GM19351 (cell line): ENCODE results near the gene SNAP25.

Experiments
- ATAC-seq: cut with Tn5 transposase; IDR thresholded peaks from one replicate; pipeline ENCODE4 v1.9.1; 2021; ENCODE audit warnings: mild to moderate bottlenecking, moderate library complexity; ENCODE audit not compliant: unreplicated experiment

Gene SNAP25

DNA sequence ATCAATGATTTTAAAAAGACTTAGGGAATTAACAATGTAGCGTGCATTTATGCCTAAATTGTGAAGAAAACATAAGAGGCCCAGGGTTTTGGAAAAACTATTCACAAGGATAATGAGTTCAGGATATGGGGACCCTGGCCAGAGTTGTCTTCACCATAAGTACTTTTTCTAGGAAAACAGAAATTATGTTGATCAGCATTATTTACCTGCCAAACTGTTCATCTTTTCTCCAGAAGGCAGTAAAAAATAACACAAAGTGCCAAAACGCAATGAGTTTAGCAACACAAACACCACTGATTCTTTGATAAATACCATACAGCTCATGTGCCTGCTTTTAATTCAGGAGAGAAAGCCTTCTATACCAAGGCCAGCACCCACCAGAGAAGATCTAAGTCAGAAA, 43.1 kb downstream of the SNAP25 start:
- ATAC-seq = no peak

DNA sequence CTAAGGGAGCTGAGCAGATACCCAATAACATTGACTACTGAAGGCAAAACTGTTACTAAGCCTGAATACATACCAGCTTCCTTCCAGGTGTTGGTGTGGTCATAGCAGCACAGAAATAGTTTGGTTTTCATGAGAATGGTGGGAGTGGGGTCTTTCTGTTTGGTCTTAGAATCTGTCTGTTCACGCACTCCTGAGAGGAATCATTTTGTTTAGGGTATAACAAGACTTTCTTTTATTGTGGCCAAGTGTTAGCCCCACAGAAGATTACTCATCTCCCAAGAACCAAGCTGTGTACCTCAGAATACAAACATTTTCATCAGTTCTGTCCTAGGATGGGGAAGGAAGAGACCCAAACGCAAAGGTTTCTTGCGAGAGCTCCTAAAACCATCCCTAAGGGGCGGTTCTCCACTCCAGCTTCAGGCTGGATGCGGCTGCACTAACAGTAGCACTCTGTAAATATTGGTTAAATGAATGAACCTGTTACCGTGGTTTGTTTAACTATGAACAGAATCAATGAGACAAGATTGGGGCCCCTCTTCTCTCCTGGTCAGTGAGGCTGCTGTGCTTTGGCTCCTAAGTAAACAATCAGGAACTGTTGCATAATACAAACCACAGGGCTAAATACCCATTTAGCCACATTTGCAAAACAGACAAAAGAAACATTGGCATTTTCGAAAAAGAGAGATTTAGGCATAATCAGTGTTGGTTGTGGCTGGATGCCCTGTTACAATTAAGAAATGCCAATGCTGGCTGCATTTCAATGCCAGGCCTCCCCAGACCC, 44.9 kb downstream of the SNAP25 start:
- ATAC-seq = no peak

DNA sequence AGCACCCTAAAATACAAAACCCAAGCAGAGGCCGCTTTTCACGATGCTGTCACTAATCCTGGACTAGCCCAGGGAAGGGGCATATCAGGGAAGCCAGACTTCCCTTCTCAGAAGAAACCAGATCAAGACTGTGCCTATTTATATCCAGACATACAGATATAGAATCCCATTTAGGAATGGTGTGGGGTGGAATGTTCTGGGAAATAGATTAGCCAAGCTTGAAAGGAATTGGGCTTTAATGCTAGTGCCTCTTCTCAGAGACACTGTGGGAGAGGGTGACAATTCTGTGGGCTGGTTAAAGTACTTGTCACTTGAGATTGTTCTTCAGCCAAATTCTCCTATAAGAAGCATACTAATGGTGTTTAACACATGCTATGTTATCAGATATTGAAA, 45.5 kb downstream of the SNAP25 start:
- ATAC-seq = no peak

DNA sequence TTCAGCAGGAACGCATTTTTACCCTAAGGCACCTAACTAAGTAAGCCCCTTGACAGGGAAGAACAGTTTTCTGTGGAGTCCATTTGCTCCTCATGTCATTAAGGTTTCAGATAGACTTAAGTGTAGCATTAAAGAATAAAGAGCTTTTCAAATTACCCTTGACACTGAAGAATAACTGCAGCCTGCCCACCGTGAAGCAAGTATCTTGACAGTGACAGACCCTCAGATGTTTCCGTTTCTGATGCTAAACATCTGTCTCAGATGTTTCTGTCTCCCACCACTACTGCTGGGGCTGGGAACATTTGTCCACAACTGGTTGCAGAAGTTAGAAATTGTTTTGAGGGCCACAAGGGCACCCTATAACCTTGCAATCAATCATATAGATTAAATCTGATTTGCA, 50.0 kb downstream of the SNAP25 start:
- ATAC-seq = no peak

DNA sequence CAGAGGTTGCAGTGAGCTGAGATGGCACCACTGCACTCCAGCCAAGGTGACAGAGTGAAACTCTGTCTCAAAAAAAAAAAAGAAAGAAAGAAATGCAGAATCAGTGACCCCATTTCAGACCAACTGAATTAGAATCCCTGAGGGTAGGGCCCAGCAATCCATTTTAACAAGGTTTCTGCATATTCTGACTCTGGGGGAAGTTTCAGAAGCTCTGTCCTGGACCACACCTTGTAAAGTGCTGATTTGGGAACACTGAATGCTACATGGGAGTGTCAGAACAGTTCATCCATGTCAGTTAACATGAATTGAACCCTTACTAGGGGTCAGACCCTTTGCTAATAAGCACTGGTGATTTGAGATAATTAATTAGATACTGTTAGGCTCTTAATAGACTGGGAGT, 52.0 kb downstream of the SNAP25 start:
- ATAC-seq = no peak

DNA sequence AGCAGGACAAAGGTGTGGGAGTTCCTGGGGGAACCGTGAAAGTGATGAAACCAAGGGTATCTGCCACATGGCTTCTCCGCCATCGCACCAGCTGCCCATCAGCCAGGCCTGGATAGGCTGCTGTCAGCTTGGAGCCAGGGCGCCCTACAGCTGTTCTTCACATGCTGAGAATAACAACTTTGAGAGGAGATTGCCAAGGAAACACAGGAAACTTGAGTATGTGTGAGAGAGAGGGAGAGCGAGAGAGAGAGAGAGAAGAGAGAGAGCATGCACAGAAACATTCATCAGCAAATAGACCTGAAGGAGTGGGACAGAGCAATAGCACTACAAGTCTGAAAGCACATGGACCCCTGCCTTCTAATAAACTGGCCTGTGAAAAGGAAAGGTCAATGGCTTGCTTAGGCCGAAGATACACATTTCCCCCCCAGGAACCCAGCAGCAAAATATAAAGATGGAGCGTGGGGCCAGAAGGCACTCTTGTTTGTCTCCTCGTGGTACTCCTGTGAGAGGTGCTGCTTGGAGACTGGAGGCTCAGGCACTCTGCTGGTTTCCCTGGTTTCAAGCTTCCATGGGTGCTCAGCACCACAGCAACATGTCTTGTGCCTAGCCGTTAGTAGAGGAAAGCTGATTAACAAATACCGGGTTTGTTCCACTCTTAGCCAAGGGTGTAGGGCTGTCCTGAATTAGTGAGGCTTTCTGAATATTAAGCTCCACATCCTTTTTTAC, 53.0 kb downstream of the SNAP25 start:
- ATAC-seq = no peak

DNA sequence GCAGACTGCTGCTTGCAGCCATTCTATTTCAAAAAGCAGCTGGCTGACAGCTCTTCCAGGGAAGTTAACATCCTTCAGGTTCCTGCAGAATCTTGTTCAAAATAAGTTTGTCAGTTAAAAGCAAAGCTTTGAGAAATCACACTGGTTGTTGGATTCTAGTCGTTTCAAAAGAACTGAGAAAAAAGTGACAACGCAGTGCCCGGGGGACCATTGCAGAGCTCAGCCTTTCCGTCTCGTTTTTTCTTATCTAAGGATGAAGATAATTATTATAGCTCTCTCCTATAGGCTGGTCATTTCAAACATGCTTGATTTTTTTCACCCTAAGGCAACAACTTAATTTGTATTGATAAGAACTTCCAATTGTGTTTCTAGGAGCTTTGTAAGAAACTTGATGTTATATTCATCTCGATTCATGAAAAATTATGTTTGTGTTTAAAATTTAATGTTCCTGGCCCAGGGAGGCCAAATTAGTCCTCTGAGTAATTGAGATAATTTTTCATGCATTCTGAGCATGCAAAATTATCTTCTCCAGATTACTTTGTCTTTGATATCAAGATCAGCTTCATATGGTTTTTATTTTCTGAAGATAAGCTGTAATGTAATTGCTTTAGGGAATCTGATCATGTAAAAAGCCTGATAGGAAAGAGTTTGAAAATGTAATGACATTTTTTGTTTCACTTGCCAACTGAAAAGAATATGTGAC, 58.4 kb downstream of the SNAP25 start:
- no peak for ATAC-seq

- ATAC-seq = no peak
Measured at GRCh38 chr20:10277616-10278015, 59.0 kb downstream of the SNAP25 start.

GRCh38 chr20:10278412-10278811, 59.8 kb downstream of the SNAP25 start:
- no peak for ATAC-seq

DNA sequence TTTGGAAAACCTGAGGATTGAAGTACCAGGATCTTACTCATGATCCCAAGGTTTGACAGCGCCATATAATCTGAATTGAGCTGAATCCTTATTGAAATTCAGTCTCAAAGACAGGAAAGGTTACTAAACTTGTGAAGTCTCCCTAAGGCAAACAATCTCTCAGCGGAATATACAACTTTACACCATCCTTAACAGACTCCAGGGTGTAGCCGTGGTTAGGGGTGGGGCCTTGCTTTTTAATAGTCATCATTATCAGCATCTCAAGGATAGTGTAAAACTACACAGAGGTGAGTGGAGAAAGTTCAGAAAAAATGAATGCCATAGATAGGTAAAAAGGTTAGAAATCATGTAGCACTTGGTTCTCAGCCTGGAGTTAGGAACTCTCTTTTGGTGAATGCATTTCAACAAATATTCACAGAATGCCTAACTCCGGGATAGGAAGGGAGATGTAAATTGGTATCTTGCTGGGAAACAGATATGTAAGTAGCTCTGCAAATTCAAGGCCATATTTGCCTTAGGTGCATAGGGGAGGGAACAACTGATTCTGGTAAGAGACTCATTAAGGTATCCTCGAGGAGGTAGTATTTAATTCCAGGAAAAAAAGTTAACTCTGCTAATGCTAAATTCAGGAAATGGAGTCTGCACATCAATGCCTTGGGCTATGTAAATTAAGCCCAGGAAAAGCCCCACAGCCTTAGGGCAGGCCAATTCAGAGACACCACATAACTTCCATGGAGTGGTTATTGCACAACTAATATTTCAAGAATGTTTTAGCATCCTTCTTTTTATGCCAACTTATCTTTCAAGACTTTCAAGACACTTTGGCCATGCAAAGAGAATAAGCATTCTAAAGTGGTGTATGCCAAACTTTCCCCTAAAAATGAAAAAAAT, 61.6 kb downstream of the SNAP25 start:
- ATAC-seq = no peak

DNA sequence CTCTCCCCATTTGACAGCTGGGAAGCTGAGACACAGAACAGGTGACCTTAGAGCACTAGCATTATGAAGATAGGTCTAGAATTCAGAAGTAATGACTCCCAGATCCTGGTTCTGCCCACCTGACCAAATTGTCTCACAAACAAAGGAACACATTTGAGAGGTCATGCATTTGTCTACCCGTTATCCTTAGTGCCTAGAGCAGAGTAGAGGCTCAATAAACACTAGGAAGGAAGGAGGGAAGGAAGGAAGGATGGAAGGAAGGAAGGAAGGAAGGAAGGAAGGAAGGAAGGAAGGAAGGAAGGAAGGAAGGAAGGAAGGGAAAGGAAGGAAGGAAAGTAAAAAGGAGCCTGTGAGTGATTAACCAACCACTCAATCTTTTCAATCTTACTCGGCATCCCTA, 63.3 kb downstream of the SNAP25 start:
- ATAC-seq = no peak

DNA sequence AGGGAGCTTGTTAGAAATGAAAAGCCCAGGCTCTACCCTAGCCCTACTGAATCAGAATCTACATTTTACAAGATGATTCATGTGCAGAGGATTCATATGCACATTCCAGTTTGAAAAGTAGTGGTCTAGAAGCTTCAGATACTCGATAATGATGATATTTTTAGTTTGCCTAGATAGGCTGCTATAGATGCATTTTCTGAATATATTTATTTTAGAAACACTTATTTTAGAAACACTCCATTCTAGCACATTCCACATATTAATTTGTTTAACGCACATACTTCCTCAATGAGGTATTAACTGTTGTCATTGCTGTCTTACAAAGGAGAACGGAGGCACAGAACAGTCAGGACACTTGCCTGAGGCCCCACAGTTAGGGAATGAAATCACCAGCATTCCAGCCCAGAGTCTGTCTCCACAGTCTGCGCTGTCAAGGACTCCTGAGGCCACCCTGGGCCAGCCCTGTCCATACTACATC, 64.4 kb downstream of the SNAP25 start:
- ATAC-seq = no peak

- no peak for ATAC-seq
Measured at GRCh38 chr20:10286356-10286755, 67.7 kb downstream of the SNAP25 start.

DNA sequence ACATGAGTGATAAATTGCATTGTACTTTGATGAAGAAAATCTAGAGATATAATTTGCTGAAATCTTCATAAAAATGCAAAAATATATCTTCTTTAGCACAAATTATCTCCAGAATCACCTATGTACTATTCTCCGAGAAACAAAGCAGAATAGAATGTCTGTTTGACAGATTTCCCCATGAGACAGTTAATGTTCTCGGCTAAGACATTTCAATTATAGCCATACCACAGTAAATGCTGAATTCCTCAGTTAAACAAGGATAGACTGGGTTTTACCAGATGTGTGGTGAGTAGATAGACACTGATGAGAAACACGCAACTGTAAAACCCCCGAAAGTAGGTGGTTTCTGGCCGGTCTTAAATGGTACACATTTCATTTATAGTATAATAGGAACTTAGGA, 69.8 kb downstream of the SNAP25 start:
- ATAC-seq = no peak

DNA sequence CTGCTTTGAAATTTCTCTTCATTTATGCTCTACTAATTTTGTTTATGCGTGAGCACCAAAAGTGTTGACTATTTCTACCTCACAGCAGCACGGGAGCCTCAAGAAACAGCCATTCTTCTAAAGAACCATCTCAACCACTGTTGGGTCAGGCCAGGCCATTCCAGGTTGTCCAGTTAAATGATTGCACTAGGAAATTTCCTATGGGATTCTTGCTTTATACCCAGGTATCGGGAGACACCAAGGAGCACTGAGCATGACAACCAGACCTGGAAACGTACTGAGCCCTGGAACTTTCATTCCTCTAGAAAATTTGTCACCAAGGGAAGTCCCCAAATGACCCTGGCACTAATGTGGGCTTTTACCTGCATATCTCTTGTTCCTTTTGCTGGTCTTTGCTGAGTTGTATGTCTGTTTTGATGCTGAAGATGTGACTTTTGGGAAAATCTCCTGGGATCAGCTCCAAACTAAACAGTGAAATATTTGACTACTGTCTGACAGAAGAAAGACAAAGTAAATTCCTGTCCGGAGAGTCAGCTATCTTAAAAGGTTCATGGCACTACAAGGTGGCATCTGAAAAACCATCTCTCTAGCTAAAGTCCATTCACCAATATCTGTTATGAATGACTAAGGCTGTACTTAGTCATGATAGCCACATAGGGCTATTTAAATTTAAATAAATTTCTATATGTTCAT, 70.5 kb downstream of the SNAP25 start:
- ATAC-seq = no peak

DNA sequence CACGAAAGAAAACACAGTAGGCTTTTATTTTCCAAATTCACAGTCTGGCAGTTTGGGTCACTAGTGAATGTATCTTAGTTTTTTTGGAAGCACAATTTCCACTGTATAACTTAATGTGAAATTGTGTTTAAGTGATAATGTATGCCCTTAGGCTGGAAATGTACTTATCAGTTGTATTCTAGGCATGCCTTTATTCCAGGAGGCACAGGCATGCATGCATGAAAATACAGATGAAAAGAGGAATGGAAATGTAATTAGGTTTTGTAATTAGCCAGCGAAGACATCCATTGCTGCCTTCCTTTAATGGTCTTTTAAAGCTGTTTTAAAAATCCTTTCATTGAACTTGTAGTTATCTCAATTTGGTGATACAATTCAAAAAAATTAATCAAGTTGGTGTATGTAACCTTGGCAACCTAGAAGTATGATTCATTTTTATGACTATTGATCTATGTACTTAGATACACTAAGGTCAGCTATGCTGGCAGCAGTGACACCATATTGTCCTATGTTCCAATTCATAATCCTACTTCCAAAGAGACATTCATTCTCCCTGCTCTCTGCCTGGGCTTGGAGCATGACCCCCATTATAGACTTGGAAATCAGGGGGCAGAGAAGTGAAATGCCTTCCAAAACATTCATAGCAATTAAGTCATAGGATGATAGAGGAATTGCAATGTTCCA, 73.1 kb downstream of the SNAP25 start:
- no peak for ATAC-seq

DNA sequence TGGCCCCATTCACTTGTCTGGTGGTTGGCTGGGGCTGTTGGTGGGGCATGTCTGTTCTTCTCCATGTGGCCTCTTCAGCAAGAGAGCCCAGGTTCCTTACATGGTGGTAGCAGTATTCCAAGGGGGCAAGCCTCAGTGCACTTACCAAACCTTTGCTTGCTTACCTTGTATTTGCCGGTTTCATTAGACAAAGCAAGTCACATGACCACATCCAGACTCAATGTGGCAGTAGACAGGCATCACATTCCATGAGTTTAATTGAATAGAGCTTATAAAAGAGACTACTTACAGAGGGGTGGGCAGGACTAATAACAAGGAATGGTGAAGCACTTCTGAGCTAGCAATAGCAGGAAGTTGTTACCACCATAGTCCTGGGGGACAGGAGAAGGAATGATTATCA, 78.6 kb downstream of the SNAP25 start:
- no peak for ATAC-seq

DNA sequence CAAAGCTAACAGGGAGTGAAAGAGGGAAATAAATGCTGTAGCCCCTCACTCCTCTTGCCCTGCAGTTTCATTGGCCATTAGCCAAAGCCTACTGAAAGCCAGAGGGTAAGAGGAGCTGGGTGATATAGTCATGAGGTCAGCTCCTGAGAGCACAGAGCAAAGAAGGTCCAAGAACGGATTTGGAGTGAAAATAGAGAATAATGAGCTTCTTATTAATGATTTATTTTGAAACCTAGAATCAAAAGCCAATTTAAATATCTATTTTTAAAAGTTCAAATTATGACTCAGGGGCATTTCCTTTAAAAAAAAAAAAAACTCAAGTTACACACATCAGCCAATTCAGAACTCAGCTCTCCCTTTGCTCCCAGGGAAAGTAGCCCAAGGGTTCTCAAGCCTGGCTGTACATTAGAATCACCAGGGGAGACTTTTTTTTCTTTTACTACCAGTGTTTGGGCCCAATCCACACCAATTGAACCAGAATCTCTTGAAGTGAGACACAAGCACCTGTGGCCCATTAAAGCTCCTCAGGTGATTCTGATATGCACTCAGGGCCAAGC, 79.1 kb downstream of the SNAP25 start:
- ATAC-seq = no peak
